Measurements from ENCODE around the gene SPATA19.

- TF ChIP-seq CTCF (conservative IDR thresholded peaks at IDR 0.05 in 1 of 2, IDR thresholded peaks at IDR 0.05 in 1 of 2; ENCODE audit: extremely low read depth in 1 of 2, insufficient read depth in 1 of 2, low read depth in 1 of 2, low read length in 2 of 2) = no peak
- TF ChIP-seq EZH2 (IDR thresholded peaks at IDR 0.05; ENCODE audit: borderline replicate concordance, low read length) = no peak
Measured at GRCh38 chr11:133829566-133829965, 15.7 kb downstream of the SPATA19 start.
